ENCODE results near the gene MITF. TPM values are rescaled to one million over a fixed set of nuclear protein-coding genes. Genes with fewer than 3 reads are reported as not detected.

MITF gene
- polyA plus RNA-seq, 1 of the 3 experiments (the other 2 are of a cell fraction): 1.7 TPM

DNA sequence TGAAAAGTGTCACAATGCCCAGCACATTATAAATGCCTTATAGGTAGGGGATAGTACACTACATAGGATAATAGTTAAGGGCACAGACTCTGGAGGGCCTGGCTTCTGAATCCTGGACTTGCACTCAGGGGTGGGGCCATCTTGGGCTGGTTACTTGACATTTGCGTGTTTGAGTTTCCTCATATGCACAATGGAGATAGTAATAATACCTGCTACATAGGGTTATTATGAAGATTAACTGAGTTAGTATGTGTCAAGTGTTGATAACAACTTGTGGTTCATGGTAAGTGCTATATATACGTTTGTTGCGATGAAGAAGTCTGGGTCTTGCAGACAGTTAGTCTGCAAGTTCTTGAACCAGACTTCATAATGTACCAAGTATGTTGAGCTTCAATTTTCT is 37.0 kb downstream of the MITF start:
- H4K20me1 ChIP-seq (ENCODE audit: insufficient read depth): no peaks in the 10 kb centered on the region
- no peak overlapping the region for H3K4me2 ChIP-seq
- no peak overlapping the region for H3K27ac ChIP-seq (ENCODE audit: low read depth in 2 of 2, low read length in 1 of 2)
- no peak overlapping the region for H3K4me3 ChIP-seq (ENCODE audit: low read depth in 2 of 2, low read length in 1 of 2)
- H3K79me2 ChIP-seq (ENCODE audit: insufficient read depth): no peaks in the 10 kb centered on the region
- 96% methylated on average over 3 of the region's 3 CpGs for WGBS (ENCODE audit: low lambda C conversion rate)
- ChIA-PET POLR2A (no interaction called here), CTCF (interaction anchor here (0.9 kb wide), 1 partner anchor 15 kb away, joined by 3 read pairs; no protein-coding TSS in a partner anchor)
- H3K4me1 ChIP-seq (ENCODE audit: control insufficient read depth in 1 of 2, insufficient read depth in 2 of 2, low read depth in 1 of 2, low read length in 1 of 2): no peaks in the 10 kb centered on the region; a peak in 1 of 4 replicates
- no peaks in the 10 kb centered on the region for H3K36me3 ChIP-seq (replicated peaks in 1 of 2; ENCODE audit: control insufficient read depth in 1 of 2, insufficient read depth in 2 of 2, low read length in 1 of 2)
- no peak for DNase-seq
- H3K9ac ChIP-seq: no peak overlapping the region
- peaks cover 6% of the 10 kb centered on the region for H3F3A ChIP-seq (replicated peaks; ENCODE audit: insufficient read depth)
- H3K27me3 ChIP-seq (ENCODE audit: insufficient read depth): no peaks in the 10 kb centered on the region
- H3K9me3 ChIP-seq: no peaks in the 10 kb centered on the region
- no peaks in the 10 kb centered on the region for H3K9me2 ChIP-seq
- H2AFZ ChIP-seq (ENCODE audit: low read depth): no peak overlapping the region
- TF ChIP-seq REST (IDR thresholded peaks at IDR 0.05; ENCODE audit: low read depth, low read length) (no peak), CHD2 (IDR thresholded peaks at IDR 0.05; ENCODE audit: low read length, partially characterized antibody) (no peak), MXI1 (IDR thresholded peaks at IDR 0.05; ENCODE audit: low read depth, low read length) (no peak), POLR2AphosphoS5 (IDR thresholded peaks at IDR 0.05; ENCODE audit: low read depth, low read length) (no peak)

- H3K9me2 ChIP-seq: no peaks in the 10 kb centered on the region
- peaks cover 6% of the 10 kb centered on the region for H3F3A ChIP-seq (replicated peaks; ENCODE audit: insufficient read depth)
- H4K20me1 ChIP-seq (ENCODE audit: insufficient read depth): no peaks in the 10 kb centered on the region
- H3K9ac ChIP-seq: no peak overlapping the region
- H3K4me2 ChIP-seq: no peak overlapping the region
- no peaks in the 10 kb centered on the region; a peak in 1 of 4 replicates for H3K4me1 ChIP-seq (ENCODE audit: control insufficient read depth in 1 of 2, insufficient read depth in 2 of 2, low read depth in 1 of 2, low read length in 1 of 2)
- no peaks in the 10 kb centered on the region for H3K27me3 ChIP-seq (ENCODE audit: insufficient read depth)
- H2AFZ ChIP-seq (ENCODE audit: low read depth): no peak overlapping the region
- ChIA-PET CTCF (no interaction called here), POLR2A (no interaction called here)
- H3K27ac ChIP-seq (ENCODE audit: low read depth in 2 of 2, low read length in 1 of 2): no peak overlapping the region; a peak in 1 of 4 replicates
- no peak for TF ChIP-seq JUND (IDR thresholded peaks at IDR 0.05)
- TF ChIP-seq EZH2phosphoT487 (IDR thresholded peaks at IDR 0.05; ENCODE audit: borderline replicate concordance, low read depth): no peak
- no peak for TF ChIP-seq REST (IDR thresholded peaks at IDR 0.05; ENCODE audit: low read depth, low read length)
- TF ChIP-seq RAD21 (IDR thresholded peaks at IDR 0.05; ENCODE audit: low read length): no peak
- no peak for TF ChIP-seq USF2 (IDR thresholded peaks at IDR 0.05; ENCODE audit: borderline replicate concordance, low read depth, low read length)
- TF ChIP-seq MEF2A (IDR thresholded peaks at IDR 0.05; ENCODE audit: borderline replicate concordance, low read depth): no peak
- TF ChIP-seq FOXM1 (IDR thresholded peaks at IDR 0.05; ENCODE audit: low read depth): no peak
- no peaks in the 10 kb centered on the region for H3K9me3 ChIP-seq
- H3K4me3 ChIP-seq (ENCODE audit: low read depth in 2 of 2, low read length in 1 of 2): no peak overlapping the region
- H3K36me3 ChIP-seq (replicated peaks in 1 of 2; ENCODE audit: control insufficient read depth in 1 of 2, insufficient read depth in 2 of 2, low read length in 1 of 2): no peaks in the 10 kb centered on the region
- DNase-seq: no peak
- no peaks in the 10 kb centered on the region for H3K79me2 ChIP-seq (ENCODE audit: insufficient read depth)
Measured at GRCh38 chr3:69776920-69777581, 37.8 kb downstream of the MITF start.
